ENCODE results near the gene RAB3D. TPM values are rescaled to one million over a fixed set of nuclear protein-coding genes. Genes with fewer than 3 reads are reported as not detected.
"Not testable (repeated sequence)": the region's sequence is repeated elsewhere in the genome, so short reads cannot be mapped to it uniquely, and the experiment has no call there.

Gene RAB3D
- total RNA-seq = 1 to 10 TPM; 3.6 to 5.1 TPM

- CTCF ChIA-PET = interaction anchor here (0.7 to 2.5 kb wide), 7 partner anchors 8 to 59 kb away, joined by 3 to 11 read pairs (median 3); partner anchors contain the start of gene SWSAP1
- H3K27ac Mint-ChIP-seq = no peak within 1 kb of the TSS
Measured at GRCh38 chr19:11339254-11340098, at the start of gene RAB3D. TSS of gene RAB3D (minus strand) at chr19:11339657. CDS start at chr19:11337399, 2,258 bp downstream.

GRCh38 chr19:11387162-11388034 lies 47.9 kb upstream of the RAB3D start:
- no peaks in the 10 kb centered on the region for H3K9me3 Mint-ChIP-seq (ENCODE audit: low read depth)
- CTCF ChIA-PET = interaction anchor here (1.3 to 1.6 kb wide), 2 partner anchors 13 kb away, joined by 3 to 5 read pairs; partner anchors contain the start of gene SWSAP1
- H3K27me3 Mint-ChIP-seq = peaks cover 19% of the 10 kb centered on the region
- no peak overlapping the region for H3K4me3 Mint-ChIP-seq
- H3K36me3 Mint-ChIP-seq = no peaks in the 10 kb centered on the region
- peaks cover 9% of the 10 kb centered on the region for H3K4me1 Mint-ChIP-seq
- ATAC-seq (no peak), DNase-seq (no peak)
- H3K27ac Mint-ChIP-seq = no peak overlapping the region

More at GRCh38 chr19:11339254-11340098, at the start of gene RAB3D:
- Mint-ChIP-seq H3K27me3 (no peaks in the 10 kb centered on the region), H3K4me3 (peak within 1 kb of the TSS; percentile 72), H3K9me3 (ENCODE audit: low read depth) (no peaks in the 10 kb centered on the region), H3K4me1 (peaks cover 24% of the 10 kb centered on the region), H3K36me3 (peaks cover 14% of the 10 kb centered on the region)
- DNase-seq (peak; percentile 89), ATAC-seq (peak; percentile 95)

GRCh38 chr19:11384778-11385129 lies 45.3 kb upstream of the RAB3D start:
- peaks cover 2% of the 10 kb centered on the region for H3K36me3 Mint-ChIP-seq
- peaks cover 23% of the 10 kb centered on the region for H3K4me1 Mint-ChIP-seq
- DNase-seq (no peak), ATAC-seq (no peak)
- no peak overlapping the region for H3K27ac Mint-ChIP-seq
- H3K27me3 Mint-ChIP-seq = peaks cover 19% of the 10 kb centered on the region
- no peaks in the 10 kb centered on the region for H3K9me3 Mint-ChIP-seq (ENCODE audit: low read depth)
- CTCF ChIA-PET = interaction anchor here (0.9 to 3.3 kb wide), 3 partner anchors 9 to 97 kb away, joined by 4 to 20 read pairs (median 7); partner anchors contain the start of gene ELAVL3
- H3K4me3 Mint-ChIP-seq = no peak overlapping the region

GRCh38 chr19:11383706-11384048 lies 44.2 kb upstream of the RAB3D start:
- Mint-ChIP-seq H3K9me3 (ENCODE audit: low read depth) (no peaks in the 10 kb centered on the region), H3K36me3 (peaks cover 2% of the 10 kb centered on the region), H3K4me3 (no peak overlapping the region), H3K27ac (no peak overlapping the region), H3K27me3 (peaks cover 19% of the 10 kb centered on the region), H3K4me1 (peaks cover 24% of the 10 kb centered on the region)
- CTCF ChIA-PET = interaction anchor here (0.8 to 5.0 kb wide), 10 partner anchors 8 to 186 kb away, joined by 3 to 61 read pairs (median 5); partner anchors contain the start of genes ELAVL3, ELOF1 and RGL3
- DNase-seq (no peak), ATAC-seq (no peak)

- no peak for ATAC-seq
- H3K4me3 Mint-ChIP-seq = peak overlapping the region; percentile 54
- H3K4me1 Mint-ChIP-seq = peaks cover 30% of the 10 kb centered on the region
- peaks cover 5% of the 10 kb centered on the region for H3K36me3 Mint-ChIP-seq
- no peaks in the 10 kb centered on the region for H3K9me3 Mint-ChIP-seq (ENCODE audit: low read depth)
- CTCF ChIA-PET = interaction anchor here (0.7 to 5.0 kb wide), 19 partner anchors 7 to 185 kb away, joined by 3 to 61 read pairs (median 4); partner anchors contain the start of genes CCDC159, ELAVL3, ELOF1 and PRKCSH
- H3K27me3 Mint-ChIP-seq = peaks cover 19% of the 10 kb centered on the region
- peak; percentile 74 for DNase-seq
- H3K27ac Mint-ChIP-seq = peak overlapping the region; percentile 72
Measured at GRCh38 chr19:11382898-11383705, 43.6 kb upstream of the RAB3D start.

- H3K9me3 Mint-ChIP-seq (ENCODE audit: low read depth) = no peaks in the 10 kb centered on the region
- ATAC-seq (peak; percentile 83), DNase-seq (peak; percentile 99)
- peaks cover 15% of the 10 kb centered on the region for H3K36me3 Mint-ChIP-seq
- peaks cover 39% of the 10 kb centered on the region for H3K4me1 Mint-ChIP-seq
- H3K27ac Mint-ChIP-seq = peak overlapping the region; percentile 97
- H3K27me3 Mint-ChIP-seq = peaks cover 19% of the 10 kb centered on the region
- peak overlapping the region; percentile 81 for H3K4me3 Mint-ChIP-seq
- CTCF ChIA-PET = interaction anchor here (0.6 to 5.0 kb wide), 49 partner anchors 8 to 517 kb away, joined by 3 to 61 read pairs (median 4); partner anchors contain the start of genes CCDC159, ECSIT, ELAVL3 and ELOF1
Measured at GRCh38 chr19:11380653-11381537, 41.4 kb upstream of the RAB3D start.

GRCh38 chr19:11379857-11380350 lies 40.4 kb upstream of the RAB3D start:
- Mint-ChIP-seq H3K27me3 (peaks cover 18% of the 10 kb centered on the region), H3K4me3 (peak overlapping the region; percentile 81), H3K9me3 (ENCODE audit: low read depth) (no peaks in the 10 kb centered on the region), H3K36me3 (peaks cover 15% of the 10 kb centered on the region), H3K4me1 (peaks cover 43% of the 10 kb centered on the region), H3K27ac (peak overlapping the region; percentile 97)
- ATAC-seq (no peak), DNase-seq (no peak)
- CTCF ChIA-PET = interaction anchor here (2.1 to 5.0 kb wide), 8 partner anchors 11 to 126 kb away, joined by 8 to 61 read pairs (median 16); partner anchors contain the start of genes ELAVL3, ODAD3, PRKCSH and RAB3D

- Mint-ChIP-seq H3K36me3 (peaks cover 15% of the 10 kb centered on the region), H3K27me3 (peaks cover 13% of the 10 kb centered on the region), H3K4me1 (peaks cover 43% of the 10 kb centered on the region)
- DNase-seq; H3K9me3 Mint-ChIP-seq (ENCODE audit: low read depth); H3K4me3 Mint-ChIP-seq; H3K27ac Mint-ChIP-seq; ATAC-seq: not testable (repeated sequence)
- CTCF ChIA-PET = interaction anchor here (2.6 to 5.0 kb wide), 4 partner anchors 11 to 85 kb away, joined by 15 to 61 read pairs (median 22); partner anchors contain the start of genes ODAD3, PRKCSH and RGL3
Measured at GRCh38 chr19:11379269-11379845, 39.9 kb upstream of the RAB3D start.

GRCh38 chr19:11378319-11379189 lies 39.1 kb upstream of the RAB3D start:
- no peak for ATAC-seq
- peaks cover 43% of the 10 kb centered on the region for H3K4me1 Mint-ChIP-seq
- no peaks in the 10 kb centered on the region for H3K9me3 Mint-ChIP-seq (ENCODE audit: low read depth)
- H3K36me3 Mint-ChIP-seq = peaks cover 15% of the 10 kb centered on the region
- no peak overlapping the region for H3K27ac Mint-ChIP-seq
- H3K27me3 Mint-ChIP-seq = peaks cover 9% of the 10 kb centered on the region
- CTCF ChIA-PET = interaction anchor here (1.0 to 1.6 kb wide), 3 partner anchors 43 to 128 kb away, joined by 4 to 7 read pairs (median 4); partner anchors contain the start of gene ZNF653
- no peak overlapping the region for H3K4me3 Mint-ChIP-seq
- DNase-seq = peak; percentile 52

GRCh38 chr19:11377756-11378155 lies 38.3 kb upstream of the RAB3D start:
- H3K27me3 Mint-ChIP-seq = peaks cover 2% of the 10 kb centered on the region
- peaks cover 45% of the 10 kb centered on the region for H3K4me1 Mint-ChIP-seq
- no peak for ATAC-seq
- CTCF ChIA-PET = interaction anchor here (0.7 to 4.7 kb wide), 9 partner anchors 9 to 159 kb away, joined by 3 to 38 read pairs (median 5); partner anchors contain the start of genes CCDC159, ODAD3, PRKCSH and RAB3D
- no peak overlapping the region for H3K4me3 Mint-ChIP-seq
- H3K27ac Mint-ChIP-seq = no peak overlapping the region
- peaks cover 15% of the 10 kb centered on the region for H3K36me3 Mint-ChIP-seq
- DNase-seq = no peak
- H3K9me3 Mint-ChIP-seq (ENCODE audit: low read depth) = no peaks in the 10 kb centered on the region

Measured in activated CD8-positive, alpha-beta memory T cell treated with anti-CD3 and anti-CD28 coated beads, Interleukin-2, amount 10 ng/mL, durations not matched to agents 7 days and 5 days (primary cell).